K562 (cell line): Measurements from ENCODE around the gene MMP24OS. TPM values are rescaled to one million over a fixed set of nuclear protein-coding genes. Genes with fewer than 3 reads are reported as not detected.

ENCODE experiments used
- CC2D1A ChIP-seq: fragments of 450-650 bp; IDR thresholded peaks from 2 replicates; pipeline ENCODE4 v1.6.1; 2017; ENCODE audit warnings: mild to moderate bottlenecking
- CXXC5 ChIP-seq: fragments of 250-450 bp; sonication (Bioruptor Pico); IDR thresholded peaks from 2 replicates; pipeline ENCODE4 v1.8.0; 2022; ENCODE audit warnings: inconsistent platforms, mild to moderate bottlenecking, moderate library complexity
- HIVEP1 ChIP-seq: fragments of 250-450 bp; sonication (Bioruptor Pico); IDR thresholded peaks from 2 replicates; pipeline ENCODE4 v1.4.0; 2020; ENCODE audit warnings: mild to moderate bottlenecking
- MITF ChIP-seq: IDR thresholded peaks from 2 replicates; pipeline ENCODE4 v1.6.1; 2014; ENCODE audit warnings: antibody characterized with exemption
- RAD51 ChIP-seq: fragments of 450-650 bp; IDR thresholded peaks from 2 replicates; pipeline ENCODE4 v1.7.1; 2016; ENCODE audit warnings: low read depth, mild to moderate bottlenecking, borderline replicate concordance
- TAL1 ChIP-seq: fragments of 450-650 bp; IDR thresholded peaks from 2 replicates; pipeline ENCODE4 v1.6.1; 2016; ENCODE audit warnings: mild to moderate bottlenecking
- TRIM24 ChIP-seq, 2 experiments: fragments of 450-650 bp; IDR thresholded peaks; 2 replicates each; pipeline ENCODE4 v1.6.1; 2016
- ZBTB40 ChIP-seq, 2 experiments: fragments of 450-650 bp in 1 of 2; sonication (generic) in 1 of 2; formaldehyde crosslinking in 1 of 2; IDR thresholded peaks; 2 replicates each; pipeline versions ENCODE4 v1.7.1 to v1.9.0; 2016 to 2022; ENCODE audit warnings: inconsistent platforms in 1 of 2, mild to moderate bottlenecking in 1 of 2, missing genetic modification reagents in 1 of 2
- ZKSCAN1 ChIP-seq: fragments of 150-350 bp; IDR thresholded peaks from 2 replicates; pipeline ENCODE4 v1.6.1; 2016; ENCODE audit warnings: low read depth, low read length
- ZNF282 ChIP-seq: sonication (generic); formaldehyde crosslinking; IDR thresholded peaks from 2 replicates; pipeline ENCODE4 v1.8.1; 2023; ENCODE audit warnings: missing genetic modification reagents
- ZNF3 ChIP-seq: fragments of 250-450 bp; sonication (Bioruptor Pico); IDR thresholded peaks from 2 replicates; pipeline ENCODE4 v1.5.0; 2021; ENCODE audit warnings: mild to moderate bottlenecking, moderate library complexity
- polyA plus RNA-seq, 8 experiments: library from polyadenylated mRNA; depleted of rRNA in 4 of 8; stranded (reverse) in 5 of 8; unstranded in 3 of 8; fragments of >200 nt; fragmentation: Nextera tagmentation in 2 of 8; fragmentation: Illumina TruSeq in 1 of 8; extraction: Ambion mirVana in 2 of 8; extraction: Trizol in 1 of 8; gene quantifications; 2 replicates each; pipeline versions ENCODE4 v1.2.1 to v1.2.3, GENCODE V29; 2011 to 2014; ENCODE audit warnings: inconsistent platforms in 1 of 8, missing spikeins in 1 of 8
- total RNA-seq, 7 experiments: library from RNA; depleted of rRNA in 6 of 7; stranded (reverse); fragments of >200 nt in 6 of 7; fragmentation: Illumina TruSeq in 2 of 7; extraction: Trizol in 2 of 7; gene quantifications; 2 replicates each; pipeline versions ENCODE4 v1.2.1 to v1.2.3, GENCODE V29; 2011 to 2021; ENCODE audit warnings: low replicate concordance in 1 of 7
- TF ChIP-seq, protein P1 (sequence below): fragments of 450-650 bp; IDR thresholded peaks from 2 replicates; pipeline ENCODE4 v1.7.1; 2018; ENCODE audit warnings: mild to moderate bottlenecking, low read depth; ENCODE audit not compliant: partially characterized antibody
- TF ChIP-seq, protein P2 (sequence below): fragments of 450-650 bp; formaldehyde crosslinking; IDR thresholded peaks from 2 replicates; pipeline ENCODE4 v1.4.0; 2020; ENCODE audit warnings: mild to moderate bottlenecking, moderate library complexity

Gene MMP24OS
- total and polyA plus RNA-seq, 9 of the 15 experiments (the other 6 are each of a cell fraction or from before 2014, with no cell fraction given), result 0.92 to 41.5 (median 11.4) TPM

GRCh38 chr20:35277531-35278395 is at the start of gene MMP24OS (continued):
- TF ChIP-seq, protein P1, sequence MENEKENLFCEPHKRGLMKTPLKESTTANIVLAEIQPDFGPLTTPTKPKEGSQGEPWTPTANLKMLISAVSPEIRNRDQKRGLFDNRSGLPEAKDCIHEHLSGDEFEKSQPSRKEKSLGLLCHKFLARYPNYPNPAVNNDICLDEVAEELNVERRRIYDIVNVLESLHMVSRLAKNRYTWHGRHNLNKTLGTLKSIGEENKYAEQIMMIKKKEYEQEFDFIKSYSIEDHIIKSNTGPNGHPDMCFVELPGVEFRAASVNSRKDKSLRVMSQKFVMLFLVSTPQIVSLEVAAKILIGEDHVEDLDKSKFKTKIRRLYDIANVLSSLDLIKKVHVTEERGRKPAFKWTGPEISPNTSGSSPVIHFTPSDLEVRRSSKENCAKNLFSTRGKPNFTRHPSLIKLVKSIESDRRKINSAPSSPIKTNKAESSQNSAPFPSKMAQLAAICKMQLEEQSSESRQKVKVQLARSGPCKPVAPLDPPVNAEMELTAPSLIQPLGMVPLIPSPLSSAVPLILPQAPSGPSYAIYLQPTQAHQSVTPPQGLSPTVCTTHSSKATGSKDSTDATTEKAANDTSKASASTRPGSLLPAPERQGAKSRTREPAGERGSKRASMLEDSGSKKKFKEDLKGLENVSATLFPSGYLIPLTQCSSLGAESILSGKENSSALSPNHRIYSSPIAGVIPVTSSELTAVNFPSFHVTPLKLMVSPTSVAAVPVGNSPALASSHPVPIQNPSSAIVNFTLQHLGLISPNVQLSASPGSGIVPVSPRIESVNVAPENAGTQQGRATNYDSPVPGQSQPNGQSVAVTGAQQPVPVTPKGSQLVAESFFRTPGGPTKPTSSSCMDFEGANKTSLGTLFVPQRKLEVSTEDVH, result no peak
- no peak for TF ChIP-seq MITF
- no peak for TF ChIP-seq ZNF3 (CRISPR knock-in tag)
- TF ChIP-seq, protein P2, sequence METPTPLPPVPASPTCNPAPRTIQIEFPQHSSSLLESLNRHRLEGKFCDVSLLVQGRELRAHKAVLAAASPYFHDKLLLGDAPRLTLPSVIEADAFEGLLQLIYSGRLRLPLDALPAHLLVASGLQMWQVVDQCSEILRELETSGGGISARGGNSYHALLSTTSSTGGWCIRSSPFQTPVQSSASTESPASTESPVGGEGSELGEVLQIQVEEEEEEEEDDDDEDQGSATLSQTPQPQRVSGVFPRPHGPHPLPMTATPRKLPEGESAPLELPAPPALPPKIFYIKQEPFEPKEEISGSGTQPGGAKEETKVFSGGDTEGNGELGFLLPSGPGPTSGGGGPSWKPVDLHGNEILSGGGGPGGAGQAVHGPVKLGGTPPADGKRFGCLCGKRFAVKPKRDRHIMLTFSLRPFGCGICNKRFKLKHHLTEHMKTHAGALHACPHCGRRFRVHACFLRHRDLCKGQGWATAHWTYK (CRISPR knock-in tag), result 0 out of 2 replicates have a peak, but pooled peaks have one; percentile 36
- TF ChIP-seq ZBTB40 (IDR thresholded peaks at IDR 0.05), result peak; percentile 34; the same call in 1 of the 2 replicates
- TF ChIP-seq ZBTB40 (CRISPR knock-in tag; IDR thresholded peaks at IDR 0.05), result no peak
- TF ChIP-seq HIVEP1 (CRISPR knock-in tag), result no peak
- TF ChIP-seq ZKSCAN1, result no peak
- no peak for TF ChIP-seq RAD51
- peak; percentile 64 for TF ChIP-seq CXXC5 (CRISPR knock-in tag)
- TF ChIP-seq ZNF282, result no peak
- no peak for TF ChIP-seq TAL1
- TF ChIP-seq CC2D1A, result no peak
- TF ChIP-seq TRIM24 (IDR thresholded peaks at IDR 0.05), result no peak
